ENCODE data around the gene WWOX. TPM values are rescaled to one million over a fixed set of nuclear protein-coding genes. Genes with fewer than 3 reads are reported as not detected.

Gene WWOX
- total RNA-seq, 5 donors from 2014 or later (not counting 1 experiment from before 2014, with no cell fraction given), result 21.2 to 26.0 (median 22.6) TPM

GRCh38 chr16:78441298-78441697, 341.8 kb downstream of the WWOX start:
- peaks cover 16% of the 10 kb centered on the region for H3K36me3 Mint-ChIP-seq
- H3K27ac Mint-ChIP-seq, result no peak overlapping the region
- Histone ChIP-seq H3K27me3 (replicated peaks in 1 of 2; ENCODE audit: control insufficient read depth in 2 of 2, extremely low read depth in 1 of 2, insufficient read depth in 2 of 2, low read length in 1 of 2) (no peaks in the 10 kb centered on the region), H3K27ac (ENCODE audit: low read length) (no peak overlapping the region), H3K4me1 (ENCODE audit: control insufficient read depth in 1 of 2, extremely low read depth in 1 of 2, insufficient read depth in 2 of 2, low read length in 2 of 2) (no peaks in the 10 kb centered on the region), H3K9me3 (no peaks in the 10 kb centered on the region), H3K4me3 (ENCODE audit: control insufficient read depth in 1 of 2, extremely low read depth in 1 of 2, low read length in 1 of 2) (no peak overlapping the region), H3K36me3 (ENCODE audit: control insufficient read depth in 2 of 2, extremely low read depth in 1 of 2, insufficient read depth in 1 of 2, low read length in 1 of 2) (no peaks in the 10 kb centered on the region)
- POLR2A ChIA-PET, result no interaction called here
- ATAC-seq (replicated peaks in 1 of 4) (no peak), DNase-seq (no peak)
- CTCF ChIA-PET, result no interaction called here
- no peak overlapping the region for H3K4me3 Mint-ChIP-seq
- H3K27me3 Mint-ChIP-seq, result no peaks in the 10 kb centered on the region
- H3K4me1 Mint-ChIP-seq, result peaks cover 0 to 6% (median 4%) of the 10 kb centered on the region in 3 donors
- WGBS (ENCODE audit: insufficient coverage), result 83% methylated on average over 1 of the region's 5 CpGs
- no peaks in the 10 kb centered on the region for H3K9me3 Mint-ChIP-seq

DNA sequence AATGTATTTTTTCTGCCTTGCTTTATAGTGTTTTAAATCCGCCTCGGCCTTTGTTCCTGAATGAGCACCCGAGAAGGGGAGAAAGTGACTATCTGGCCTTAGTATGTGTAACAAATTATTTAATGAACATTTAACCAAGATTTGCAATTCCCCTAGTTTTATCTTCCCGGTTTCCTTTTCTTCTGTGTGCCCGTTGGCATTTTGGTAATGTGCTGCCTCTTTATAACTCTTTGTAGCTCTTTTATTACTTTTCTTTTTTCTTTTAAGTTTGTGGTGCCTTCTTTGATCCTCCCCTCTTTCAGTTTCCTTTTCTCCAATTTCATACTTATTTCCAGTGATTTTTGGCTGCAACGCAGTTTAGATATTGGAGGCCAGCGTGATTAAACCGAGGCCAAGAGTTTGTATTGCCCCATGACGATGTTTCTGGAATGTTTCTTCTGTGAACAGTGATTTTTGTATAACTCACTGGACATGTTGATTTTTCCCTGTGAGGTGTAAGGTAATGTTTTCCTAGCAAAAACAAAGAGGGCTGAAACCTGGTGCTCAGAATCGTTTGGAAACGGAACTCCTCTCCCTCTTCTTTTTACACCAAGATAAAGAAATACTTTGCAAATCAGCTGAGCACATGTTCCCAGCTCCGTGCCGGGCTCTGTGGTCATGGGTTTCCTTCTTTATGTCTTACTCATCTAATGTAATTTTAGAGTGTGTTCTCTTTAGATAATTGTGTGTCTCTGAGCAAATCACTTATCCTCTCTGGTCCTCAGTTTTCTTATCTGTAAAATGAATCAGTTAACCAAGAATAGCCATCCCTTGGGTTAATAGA, 344.3 kb downstream of the WWOX start:
- ChIA-PET POLR2A (interaction anchor here in 1 of 2 donors (0.6 kb wide), 1 partner anchor 247 kb away, joined by 3 read pairs; no protein-coding TSS in a partner anchor), CTCF (no interaction called here)
- Histone ChIP-seq H3K36me3 (ENCODE audit: control insufficient read depth in 2 of 2, extremely low read depth in 1 of 2, insufficient read depth in 1 of 2, low read length in 1 of 2) (no peaks in the 10 kb centered on the region), H3K4me1 (ENCODE audit: control insufficient read depth in 1 of 2, extremely low read depth in 1 of 2, insufficient read depth in 2 of 2, low read length in 2 of 2) (no peaks in the 10 kb centered on the region), H3K27ac (ENCODE audit: low read length) (no peak overlapping the region), H3K4me3 (ENCODE audit: control insufficient read depth in 1 of 2, extremely low read depth in 1 of 2, low read length in 1 of 2) (no peak overlapping the region), H3K27me3 (replicated peaks in 1 of 2; ENCODE audit: control insufficient read depth in 2 of 2, extremely low read depth in 1 of 2, insufficient read depth in 2 of 2, low read length in 1 of 2) (no peaks in the 10 kb centered on the region), H3K9me3 (no peaks in the 10 kb centered on the region)
- Mint-ChIP-seq H3K9me3 (no peaks in the 10 kb centered on the region), H3K27me3 (no peaks in the 10 kb centered on the region), H3K36me3 (peaks cover 16% of the 10 kb centered on the region), H3K4me3 (no peak overlapping the region), H3K4me1 (peaks cover 1 to 6% (median 4%) of the 10 kb centered on the region in 3 donors), H3K27ac (no peak overlapping the region)
- ATAC-seq (replicated peaks in 1 of 4), result no peak
- DNase-seq, result no peak
- 87% methylated on average over 3 of the region's 13 CpGs for WGBS (ENCODE audit: insufficient coverage)

DNA sequence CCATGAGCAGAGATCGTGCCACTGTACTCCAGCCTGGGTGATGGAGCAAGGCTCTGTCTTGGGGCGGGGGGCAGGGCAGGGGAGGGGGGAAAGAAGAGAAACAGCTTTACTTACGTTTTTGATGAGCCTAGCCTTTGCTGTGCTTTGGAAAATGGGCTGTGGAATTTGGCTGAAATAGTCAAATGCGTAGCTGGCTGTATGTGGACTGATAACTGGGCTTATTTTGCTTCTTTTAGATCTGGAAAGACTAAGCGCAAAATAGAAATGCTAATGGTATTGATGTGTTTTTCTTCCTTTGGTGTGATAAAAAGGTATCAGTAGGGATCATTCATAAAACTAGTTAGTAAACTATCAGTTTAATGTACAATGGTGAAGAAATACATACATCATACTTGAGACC, 346.4 kb downstream of the WWOX start:
- ChIA-PET CTCF (no interaction called here), POLR2A (no interaction called here)
- Histone ChIP-seq H3K9me3 (no peaks in the 10 kb centered on the region), H3K4me1 (ENCODE audit: control insufficient read depth in 1 of 2, extremely low read depth in 1 of 2, insufficient read depth in 2 of 2, low read length in 2 of 2) (no peaks in the 10 kb centered on the region), H3K36me3 (ENCODE audit: control insufficient read depth in 2 of 2, extremely low read depth in 1 of 2, insufficient read depth in 1 of 2, low read length in 1 of 2) (no peaks in the 10 kb centered on the region), H3K27ac (ENCODE audit: low read length) (no peak overlapping the region), H3K4me3 (ENCODE audit: control insufficient read depth in 1 of 2, extremely low read depth in 1 of 2, low read length in 1 of 2) (no peak overlapping the region), H3K27me3 (replicated peaks in 1 of 2; ENCODE audit: control insufficient read depth in 2 of 2, extremely low read depth in 1 of 2, insufficient read depth in 2 of 2, low read length in 1 of 2) (no peaks in the 10 kb centered on the region)
- ATAC-seq (replicated peaks in 1 of 4), result no peak
- no peak overlapping the region for H3K4me3 Mint-ChIP-seq
- H3K36me3 Mint-ChIP-seq, result peaks cover 14% of the 10 kb centered on the region
- DNase-seq, result no peak
- no peaks in the 10 kb centered on the region for H3K27me3 Mint-ChIP-seq
- WGBS (ENCODE audit: insufficient coverage), result 86% methylated on average over 4 of the region's 5 CpGs
- no peak overlapping the region for H3K27ac Mint-ChIP-seq
- H3K9me3 Mint-ChIP-seq, result no peaks in the 10 kb centered on the region
- H3K4me1 Mint-ChIP-seq, result peaks cover 2 to 6% (median 4%) of the 10 kb centered on the region in 3 donors

DNA sequence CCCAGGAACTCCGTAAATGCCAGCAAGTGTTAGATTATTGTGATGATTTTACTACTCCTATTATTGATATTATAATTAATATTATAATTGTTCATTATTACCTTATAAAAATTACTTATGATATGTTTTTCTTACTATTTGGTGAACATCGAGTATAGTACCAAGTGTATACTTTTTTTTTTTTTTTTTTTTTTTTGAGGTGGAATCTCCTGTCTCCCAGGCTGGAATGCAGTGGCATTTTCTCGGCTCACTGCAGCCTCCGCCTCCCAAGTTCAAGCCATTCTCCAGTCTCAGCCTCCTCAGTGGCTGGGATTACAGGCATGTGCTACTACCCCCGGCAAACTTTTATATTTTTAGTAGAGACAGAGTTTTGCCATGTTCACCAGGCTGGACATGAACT, 347.0 kb downstream of the WWOX start:
- WGBS (ENCODE audit: insufficient coverage), result no CpG with 5 or more reads among the region's 5 CpGs
- Mint-ChIP-seq H3K4me3 (no peak overlapping the region), H3K27ac (no peak overlapping the region)

DNA sequence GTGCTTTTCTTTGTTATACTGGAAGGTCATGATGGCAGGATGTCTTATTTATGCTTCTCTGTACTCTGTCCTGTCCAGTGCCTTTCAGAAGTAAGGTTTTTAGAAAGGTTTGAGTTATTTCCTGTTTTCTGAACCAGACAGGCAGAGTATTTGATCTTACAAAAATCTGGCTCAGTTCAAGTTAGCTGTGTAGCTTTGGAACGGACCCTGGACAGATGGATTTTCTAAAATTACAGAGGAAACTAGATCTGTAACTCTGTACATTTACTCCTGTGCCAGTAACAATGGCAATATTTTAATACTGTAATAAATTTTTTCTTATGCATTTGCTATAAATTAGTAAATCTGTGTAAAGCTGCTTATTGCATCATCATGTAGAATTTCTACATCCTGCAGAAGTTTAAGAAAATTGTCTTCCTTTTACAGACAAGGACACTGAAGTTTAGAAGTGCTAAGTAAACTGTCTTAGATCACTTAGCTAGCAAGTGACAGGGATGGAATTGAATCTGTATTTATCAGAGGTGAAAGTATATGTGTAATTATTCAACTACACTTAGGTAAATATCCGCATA, 347.6 kb downstream of the WWOX start:
- DNase-seq, result no peak
- ATAC-seq (replicated peaks in 1 of 4), result no peak
- Mint-ChIP-seq H3K27me3 (no peaks in the 10 kb centered on the region), H3K4me3 (no peak overlapping the region), H3K36me3 (peaks cover 8% of the 10 kb centered on the region), H3K9me3 (no peaks in the 10 kb centered on the region), H3K4me1 (peaks cover 2 to 6% (median 4%) of the 10 kb centered on the region in 3 donors), H3K27ac (no peak overlapping the region)
- Histone ChIP-seq H3K27me3 (replicated peaks in 1 of 2; ENCODE audit: control insufficient read depth in 2 of 2, extremely low read depth in 1 of 2, insufficient read depth in 2 of 2, low read length in 1 of 2) (no peaks in the 10 kb centered on the region), H3K4me1 (ENCODE audit: control insufficient read depth in 1 of 2, extremely low read depth in 1 of 2, insufficient read depth in 2 of 2, low read length in 2 of 2) (no peaks in the 10 kb centered on the region), H3K36me3 (ENCODE audit: control insufficient read depth in 2 of 2, extremely low read depth in 1 of 2, insufficient read depth in 1 of 2, low read length in 1 of 2) (no peaks in the 10 kb centered on the region), H3K9me3 (no peaks in the 10 kb centered on the region), H3K27ac (ENCODE audit: low read length) (no peak overlapping the region), H3K4me3 (ENCODE audit: control insufficient read depth in 1 of 2, extremely low read depth in 1 of 2, low read length in 1 of 2) (no peak overlapping the region)
- ChIA-PET POLR2A (no interaction called here), CTCF (interaction anchor here in 1 of 2 donors (0.5 to 0.6 kb wide), 2 partner anchors 91 to 1323 kb away, joined by 3 to 4 read pairs; no protein-coding TSS in a partner anchor)
- WGBS (ENCODE audit: insufficient coverage), result no CpG with 5 or more reads among the region's 2 CpGs

More for the DNA sequence above, 347.0 kb downstream of the WWOX start:
- no peaks in the 10 kb centered on the region for H3K9me3 Mint-ChIP-seq
- Histone ChIP-seq H3K36me3 (ENCODE audit: control insufficient read depth in 2 of 2, extremely low read depth in 1 of 2, insufficient read depth in 1 of 2, low read length in 1 of 2) (no peaks in the 10 kb centered on the region), H3K27ac (ENCODE audit: low read length) (no peak overlapping the region), H3K4me3 (ENCODE audit: control insufficient read depth in 1 of 2, extremely low read depth in 1 of 2, low read length in 1 of 2) (no peak overlapping the region), H3K27me3 (replicated peaks in 1 of 2; ENCODE audit: control insufficient read depth in 2 of 2, extremely low read depth in 1 of 2, insufficient read depth in 2 of 2, low read length in 1 of 2) (no peaks in the 10 kb centered on the region), H3K4me1 (ENCODE audit: control insufficient read depth in 1 of 2, extremely low read depth in 1 of 2, insufficient read depth in 2 of 2, low read length in 2 of 2) (no peaks in the 10 kb centered on the region), H3K9me3 (no peaks in the 10 kb centered on the region)
- DNase-seq, result no peak
- no peak for ATAC-seq (replicated peaks in 1 of 4)
- no peaks in the 10 kb centered on the region for H3K27me3 Mint-ChIP-seq
- H3K4me1 Mint-ChIP-seq, result peaks cover 2 to 6% (median 4%) of the 10 kb centered on the region in 3 donors
- H3K36me3 Mint-ChIP-seq, result peaks cover 9% of the 10 kb centered on the region
- CTCF ChIA-PET, result no interaction called here
- POLR2A ChIA-PET, result no interaction called here

DNA sequence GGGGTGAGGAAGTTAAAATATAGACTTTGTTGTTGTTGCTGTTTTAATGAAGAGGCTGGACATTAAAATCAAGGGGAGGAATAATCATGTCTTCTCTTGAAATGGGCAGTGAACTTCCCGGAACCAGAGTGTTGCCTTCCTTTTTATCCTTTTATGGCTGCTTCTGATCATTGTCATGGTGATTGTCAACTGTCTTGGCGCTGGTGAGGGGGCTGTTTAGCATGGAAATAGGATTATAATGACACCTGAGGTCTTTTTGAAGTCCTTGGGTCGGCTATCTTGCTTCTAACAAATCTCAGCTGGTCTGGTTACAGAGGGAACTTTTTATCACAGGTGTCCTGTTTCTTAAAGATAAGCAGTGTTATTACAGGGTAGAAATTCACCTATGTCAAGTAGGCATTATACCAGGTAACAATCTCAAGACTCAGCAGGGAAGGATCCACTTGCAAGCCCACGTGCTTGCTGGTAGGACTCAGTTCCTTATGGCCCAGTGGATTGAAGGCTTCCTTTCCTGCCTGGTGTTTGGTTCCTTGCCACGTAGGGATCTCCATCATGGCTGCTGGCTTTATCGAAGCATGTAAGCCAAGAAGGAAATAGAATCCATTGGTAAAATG, 349.3 kb downstream of the WWOX start:
- Histone ChIP-seq H3K27me3 (replicated peaks in 1 of 2; ENCODE audit: control insufficient read depth in 2 of 2, extremely low read depth in 1 of 2, insufficient read depth in 2 of 2, low read length in 1 of 2) (no peaks in the 10 kb centered on the region), H3K36me3 (ENCODE audit: control insufficient read depth in 2 of 2, extremely low read depth in 1 of 2, insufficient read depth in 1 of 2, low read length in 1 of 2) (no peaks in the 10 kb centered on the region), H3K27ac (ENCODE audit: low read length) (no peak overlapping the region), H3K9me3 (no peaks in the 10 kb centered on the region), H3K4me3 (ENCODE audit: control insufficient read depth in 1 of 2, extremely low read depth in 1 of 2, low read length in 1 of 2) (no peak overlapping the region), H3K4me1 (ENCODE audit: control insufficient read depth in 1 of 2, extremely low read depth in 1 of 2, insufficient read depth in 2 of 2, low read length in 2 of 2) (no peaks in the 10 kb centered on the region)
- Mint-ChIP-seq H3K36me3 (peaks cover 8% of the 10 kb centered on the region), H3K9me3 (no peaks in the 10 kb centered on the region), H3K4me3 (no peak overlapping the region), H3K27ac (no peak overlapping the region), H3K27me3 (no peaks in the 10 kb centered on the region), H3K4me1 (peaks cover under 1 to 2% (median 2%) of the 10 kb centered on the region in 3 donors)
- CTCF ChIA-PET, result no interaction called here
- POLR2A ChIA-PET, result no interaction called here
- DNase-seq (no peak), ATAC-seq (replicated peaks in 1 of 4) (no peak)
- WGBS (ENCODE audit: insufficient coverage), result 77% methylated on average over 4 of the region's 6 CpGs
